HepG2 (cell line): ENCODE data around the gene SLC35E4. TPM values are rescaled to one million over a fixed set of nuclear protein-coding genes. Genes with fewer than 3 reads are reported as not detected.

Source experiments
- ATAC-seq: fragments of 200-7000 bp; cut with Tn5 transposase; 3 replicates; pipeline ENCODE4 v1.9.1; 2020; ENCODE audit warnings: mild to moderate bottlenecking, moderate library complexity
- BruUV-seq: library from RNA; stranded (reverse); fragments of 400-500 nt; replicated peaks from 2 replicates; lab custom pipeline; 2021; lab: Mats Ljungman, UMichigan
- CTCF ChIA-PET: fragments of 300-600 bp; formaldehyde crosslinking; extraction: SDS; loops from one replicate; lab custom pipeline; 2021; ENCODE audit warnings: low total read pairs, inconsistent platforms, low intra/inter-chr PET ratio; lab: Yijun Ruan, JAX
- POLR2A ChIA-PET: fragments of 350-600 bp; sonication (Branson Sonifier 250); formaldehyde crosslinking; loops from one replicate; lab custom pipeline; 2020; ENCODE audit warnings: antibody characterized with exemption, inconsistent platforms; lab: Yijun Ruan, JAX
- DNase-seq: peaks from one replicate; pipeline ENCODE4 v3.0.0-alpha.2; 2015; ENCODE audit warnings: low spot score
- FAIRE-seq: peaks from 3 replicates; lab custom pipeline; 2011; peaks lifted over from hg19 to GRCh38; lab: Jason Lieb, UNC
- H2AFZ ChIP-seq: one replicate; pipeline ENCODE4 v1.6.1; 2011; ENCODE audit warnings: low read length, inconsistent platforms
- H3K27ac ChIP-seq: fragments of 300-600 bp; 3 replicates; pipeline ENCODE4 v1.8.0; 2011; ENCODE audit warnings: mixed run types, mild to moderate bottlenecking, mixed read lengths, low read length, inconsistent platforms; ENCODE audit not compliant: insufficient read depth; ENCODE audit errors: extremely low read length
- H3K27me3 ChIP-seq, 2 experiments: fragments of 200-600 bp in 1 of 2; 2 replicates in 1 of 2; 3 replicates in 1 of 2; pipeline versions ENCODE4 v1.6.0 to v1.8.0; 2011; ENCODE audit warnings: low read length in 2 of 2, mild to moderate bottlenecking in 2 of 2, moderate library complexity in 2 of 2, inconsistent platforms in 1 of 2; ENCODE audit not compliant: insufficient read depth in 2 of 2, control insufficient read depth in 1 of 2
- H3K36me3 ChIP-seq, 2 experiments: fragments of 200-600 bp in 1 of 2; replicated peaks in 1 of 2; 2 replicates in 1 of 2; 3 replicates in 1 of 2; pipeline versions ENCODE4 v1.5.1 to v1.8.0; 2011; ENCODE audit warnings: low read length in 2 of 2, inconsistent platforms in 1 of 2; ENCODE audit not compliant: insufficient read depth in 2 of 2, control insufficient read depth in 1 of 2
- H3K4me1 ChIP-seq: 2 replicates; pipeline ENCODE4 v1.5.1; 2012; ENCODE audit warnings: low read length, inconsistent platforms; ENCODE audit not compliant: insufficient read depth
- H3K4me2 ChIP-seq: 2 replicates; pipeline ENCODE4 v1.6.0; 2011; ENCODE audit warnings: low read depth, low read length, inconsistent platforms
- H3K4me3 ChIP-seq, 3 experiments: fragments of 200-600 bp in 1 of 3; sonication (generic), shearing (Covaris generic) in 1 of 3; replicated peaks in 1 of 3; 2 replicates each; pipeline ENCODE4 v1.5.1; 2011 to 2016; ENCODE audit warnings: low read length in 3 of 3, inconsistent platforms in 2 of 3, low read depth in 2 of 3, mild to moderate bottlenecking in 2 of 3, control low read depth in 1 of 3, mixed read lengths in 1 of 3; ENCODE audit not compliant: insufficient read depth in 1 of 3
- H3K79me2 ChIP-seq: one replicate; pipeline ENCODE4 v1.6.1; 2011; ENCODE audit warnings: low read length, inconsistent platforms; ENCODE audit not compliant: insufficient read depth
- H3K9ac ChIP-seq: 2 replicates; pipeline ENCODE4 v1.6.0; 2011; ENCODE audit warnings: mild to moderate bottlenecking, low read depth, low read length, inconsistent platforms; ENCODE audit not compliant: insufficient read depth
- H3K9me3 ChIP-seq: 2 replicates; pipeline ENCODE4 v1.5.1; 2012; ENCODE audit warnings: mild to moderate bottlenecking, low read length
- H4K20me1 ChIP-seq: 2 replicates; pipeline ENCODE4 v1.6.0; 2011; ENCODE audit warnings: inconsistent platforms, mild to moderate bottlenecking, low read length, moderate library complexity; ENCODE audit not compliant: insufficient read depth
- ARNTL ChIP-seq: sonication (generic); formaldehyde crosslinking; IDR thresholded peaks from 2 replicates; pipeline ENCODE4 v1.4.0; 2020; ENCODE audit warnings: mild to moderate bottlenecking, missing genetic modification reagents
- POLR2A ChIP-seq, 2 experiments: IDR thresholded peaks; 2 replicates each; pipeline ENCODE4 v1.6.1; 2011; ENCODE audit warnings: low read depth in 2 of 2, low read length in 2 of 2, mild to moderate bottlenecking in 1 of 2, moderate library complexity in 1 of 2; ENCODE audit not compliant: insufficient read depth in 1 of 2
- ZNF253 ChIP-seq: sonication (generic); formaldehyde crosslinking; IDR thresholded peaks from 2 replicates; pipeline ENCODE4 v1.8.0; 2022; ENCODE audit warnings: mild to moderate bottlenecking, missing genetic modification reagents, borderline replicate concordance
- ZNF609 ChIP-seq: sonication (generic); formaldehyde crosslinking; IDR thresholded peaks from 2 replicates; pipeline ENCODE4 v1.4.0; 2020; ENCODE audit warnings: mild to moderate bottlenecking, missing genetic modification reagents, borderline replicate concordance
- whole genome bisulfite sequencing: methylation state at CpG from one replicate; pipeline ENCODE4 v1.1.6; 2017; ENCODE audit warnings: low lambda C conversion rate; 5-methylcytosine and 5-hydroxymethylcytosine counted together
- in situ Hi-C: cut with HindIII; loops from 2 replicates; pipeline ENCODE4 v1.10.0; 2017; ENCODE audit warnings: low pct_unique_long_range_greater_than_20kb; ENCODE audit not compliant: extremely low pct_ligation_motif_present
- intact Hi-C: fragments of 100-400 bp; cut with micrococcal nuclease; formaldehyde crosslinking; loops from one replicate; pipeline ENCODE4 v1.10.0; 2022; ENCODE audit not compliant: unreplicated experiment
- polyA plus RNA-seq, 8 experiments: library from polyadenylated mRNA; depleted of rRNA in 3 of 8; stranded (reverse) in 7 of 8; unstranded in 1 of 8; fragments of >200 nt; fragmentation: Illumina TruSeq in 4 of 8; extraction: Trizol in 4 of 8; gene quantifications; 2 replicates each; pipeline versions ENCODE4 v1.2.1 to v1.2.3, GENCODE V29; 2011 to 2016; ENCODE audit warnings: low read depth in 4 of 8, missing spikeins in 1 of 8, mixed read lengths in 1 of 8; ENCODE audit not compliant: insufficient read depth in 1 of 8
- total RNA-seq, 5 experiments: library from RNA; depleted of rRNA; stranded (reverse); fragments of >200 nt; fragmentation: Illumina TruSeq; extraction: Trizol; gene quantifications; 2 replicates each; pipeline ENCODE4 v1.2.3, GENCODE V29; 2016; ENCODE audit warnings: low read depth in 1 of 5

The SLC35E4 gene
- total and polyA plus RNA-seq, 2 of the 13 experiments (the other 11 are each of a cell fraction or from before 2014, with no cell fraction given): 0.07 to 0.15 TPM

- FAIRE-seq: no peak
- BruUV-seq: no TSS peak
- intact Hi-C loops: no loop called here
- 77% methylated on average over 3 of the region's 3 CpGs for WGBS
- Histone ChIP-seq H3K79me2 (no peaks in the 10 kb centered on the region), H3K36me3 (no peaks in the 10 kb centered on the region), H3K4me2 (no peak overlapping the region), H3K4me1 (no peaks in the 10 kb centered on the region), H2AFZ (no peak overlapping the region), H4K20me1 (no peaks in the 10 kb centered on the region), H3K27me3 (no peaks in the 10 kb centered on the region), H3K9me3 (no peaks in the 10 kb centered on the region)
- in situ Hi-C loops: no loop called here
- no peak for DNase-seq
- no peak for TF ChIP-seq ARNTL (CRISPR knock-in tag)
- no peak for TF ChIP-seq POLR2A (IDR thresholded peaks at IDR 0.05; ENCODE audit: insufficient read depth in 1 of 2, low read depth in 2 of 2, low read length in 2 of 2)
- TF ChIP-seq ZNF253 (CRISPR knock-in tag): no peak
- no peak for TF ChIP-seq ZNF609 (CRISPR knock-in tag)
- TF ChIP-seq, all 625 proteins: peak for 0
- POLR2A ChIA-PET: interaction anchor here (0.5 kb wide), 1 partner anchor 450 kb away, joined by 4 read pairs; no protein-coding TSS in a partner anchor
- Histone ChIP-seq H3K9ac (no peak overlapping the region), H3K4me3 (no peak overlapping the region), H3K27ac (no peak overlapping the region)
- ATAC-seq: no peak
- CTCF ChIA-PET: no interaction called here
Observed at GRCh38 chr22:30648825-30649224, 13.2 kb downstream of the SLC35E4 start.
